HG03378 (cell line): ENCODE data around the gene SPR.
"Not testable (repeated sequence)": the region's sequence is repeated elsewhere in the genome, so short reads cannot be mapped to it uniquely, and the experiment has no call there.

ENCODE experiments used
- ATAC-seq: cut with Tn5 transposase; IDR thresholded peaks from one replicate; pipeline ENCODE4 v1.9.1; 2021; ENCODE audit warnings: mild to moderate bottlenecking, moderate library complexity; ENCODE audit not compliant: unreplicated experiment

SPR gene

GRCh38 chr2:72888438-72889202 lies 1.4 kb downstream of the SPR start:
- no peak for ATAC-seq

- ATAC-seq, result no peak
These were observed 2.8 kb downstream of the SPR start for GRCh38 chr2:72889991-72890390.

GRCh38 chr2:72891091-72891818 lies 4.0 kb downstream of the SPR start:
- ATAC-seq, result no peak

- peak; percentile 58 for ATAC-seq
These were observed 5.4 kb downstream of the SPR start for GRCh38 chr2:72892506-72893173.

- ATAC-seq, result peak; percentile 72
These were observed 6.5 kb downstream of the SPR start for GRCh38 chr2:72893594-72894319.

GRCh38 chr2:72894514-72894913 lies 7.3 kb downstream of the SPR start:
- peak; percentile 3 for ATAC-seq

- no peak for ATAC-seq
These were observed 7.9 kb downstream of the SPR start for GRCh38 chr2:72895154-72895553.

GRCh38 chr2:72895759-72896281 lies 8.6 kb downstream of the SPR start:
- no peak for ATAC-seq

GRCh38 chr2:72896446-72896845 lies 9.2 kb downstream of the SPR start:
- ATAC-seq, result no peak

- ATAC-seq, result no peak
These were observed 10.8 kb downstream of the SPR start for GRCh38 chr2:72897785-72898584.

- no peak for ATAC-seq
These were observed 11.3 kb downstream of the SPR start for GRCh38 chr2:72898585-72898906.

- no peak for ATAC-seq
These were observed 13.1 kb downstream of the SPR start for GRCh38 chr2:72900191-72900825.

- no peak for ATAC-seq
These were observed 14.2 kb downstream of the SPR start for GRCh38 chr2:72901426-72901825.

- not testable (repeated sequence) for ATAC-seq
These were observed 20.2 kb downstream of the SPR start for GRCh38 chr2:72907369-72907768.

- no peak for ATAC-seq
These were observed 21.5 kb downstream of the SPR start for GRCh38 chr2:72908741-72909140.

- no peak for ATAC-seq
These were observed 24.0 kb downstream of the SPR start for GRCh38 chr2:72911256-72911655.

- no peak for ATAC-seq
These were observed 26.4 kb downstream of the SPR start for GRCh38 chr2:72913486-72914205.

GRCh38 chr2:72914206-72914559 lies 27.0 kb downstream of the SPR start:
- ATAC-seq, result no peak

- ATAC-seq, result no peak
These were observed 27.5 kb downstream of the SPR start for GRCh38 chr2:72914589-72915319.
